Measurements from ENCODE around the gene CGN. TPM values are rescaled to one million over a fixed set of nuclear protein-coding genes. Genes with fewer than 3 reads are reported as not detected.

CGN gene
- total RNA-seq, 1 donor from 2014 or later, result 6.0 TPM

GRCh38 chr1:151526735-151527525 is 15.7 kb downstream of the CGN start:
- no peak for DNase-seq

- DNase-seq, result no peak
Measured at GRCh38 chr1:151529211-151529702, 18.1 kb downstream of the CGN start.

- no peak for DNase-seq
Measured at GRCh38 chr1:151529781-151530180, 18.6 kb downstream of the CGN start.

DNA sequence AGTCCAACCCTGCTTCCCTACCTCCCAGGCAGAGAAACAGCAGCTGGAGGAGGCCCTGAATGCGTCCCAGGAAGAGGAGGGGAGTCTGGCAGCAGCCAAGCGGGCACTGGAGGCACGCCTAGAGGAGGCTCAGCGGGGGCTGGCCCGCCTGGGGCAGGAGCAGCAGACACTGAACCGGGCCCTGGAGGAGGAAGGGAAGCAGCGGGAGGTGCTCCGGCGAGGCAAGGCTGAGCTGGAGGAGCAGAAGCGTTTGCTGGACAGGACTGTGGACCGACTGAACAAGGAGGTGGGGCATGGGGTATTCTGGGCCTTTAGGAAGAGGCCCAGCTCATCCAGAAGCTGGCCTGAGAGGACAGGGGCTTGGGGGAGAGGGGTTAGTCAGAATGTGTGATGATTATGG is 19.3 kb downstream of the CGN start:
- DNase-seq, result no peak

- no peak for DNase-seq
Measured at GRCh38 chr1:151533870-151534269, 22.7 kb downstream of the CGN start.

DNA sequence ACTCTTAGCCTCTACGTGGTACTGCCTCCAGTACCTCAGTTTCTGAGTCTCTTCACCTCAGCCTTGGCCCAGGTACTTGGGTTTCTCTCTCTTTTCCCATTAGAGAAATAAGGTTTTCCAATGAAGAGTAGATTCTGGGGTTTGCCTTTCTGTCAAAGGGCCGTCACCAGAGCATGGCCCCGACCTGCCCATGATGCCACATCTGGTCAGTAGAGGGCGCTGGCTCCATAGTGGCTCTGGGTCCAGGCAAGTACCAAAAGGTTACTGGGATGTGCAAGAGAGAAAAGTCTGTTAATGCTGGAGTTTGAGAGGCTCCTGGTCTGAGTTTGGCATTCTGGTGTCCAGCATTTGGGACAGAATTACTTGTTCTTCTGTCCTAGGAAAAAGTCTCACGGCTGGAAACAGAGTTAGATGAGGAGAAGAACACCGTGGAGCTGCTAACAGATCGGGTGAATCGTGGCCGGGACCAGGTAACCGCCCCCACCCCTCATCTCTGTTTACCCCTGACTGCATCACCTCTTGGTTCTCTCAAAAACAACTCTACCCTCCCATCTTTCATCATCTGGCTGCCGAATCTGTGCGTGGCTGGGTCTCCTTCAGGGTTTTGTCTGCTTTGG is 23.6 kb downstream of the CGN start:
- no peak for DNase-seq

- no peak for DNase-seq
Measured at GRCh38 chr1:151535326-151536271, 24.4 kb downstream of the CGN start.

- DNase-seq, result no peak
Measured at GRCh38 chr1:151536499-151536898, 25.3 kb downstream of the CGN start.

DNA sequence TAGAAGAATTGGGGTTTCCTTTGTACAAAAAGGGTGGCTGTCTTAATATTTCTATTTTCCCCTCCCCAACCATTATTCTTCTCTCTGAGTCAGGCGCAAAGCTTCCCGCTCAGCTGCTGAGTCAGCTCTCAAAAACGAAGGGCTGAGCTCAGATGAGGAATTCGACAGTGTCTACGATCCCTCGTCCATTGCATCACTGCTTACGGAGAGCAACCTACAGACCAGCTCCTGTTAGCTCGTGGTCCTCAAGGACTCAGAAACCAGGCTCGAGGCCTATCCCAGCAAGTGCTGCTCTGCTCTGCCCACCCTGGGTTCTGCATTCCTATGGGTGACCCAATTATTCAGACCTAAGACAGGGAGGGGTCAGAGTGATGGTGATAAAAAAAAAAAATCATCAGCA is 25.9 kb downstream of the CGN start:
- no peak for DNase-seq

DNA sequence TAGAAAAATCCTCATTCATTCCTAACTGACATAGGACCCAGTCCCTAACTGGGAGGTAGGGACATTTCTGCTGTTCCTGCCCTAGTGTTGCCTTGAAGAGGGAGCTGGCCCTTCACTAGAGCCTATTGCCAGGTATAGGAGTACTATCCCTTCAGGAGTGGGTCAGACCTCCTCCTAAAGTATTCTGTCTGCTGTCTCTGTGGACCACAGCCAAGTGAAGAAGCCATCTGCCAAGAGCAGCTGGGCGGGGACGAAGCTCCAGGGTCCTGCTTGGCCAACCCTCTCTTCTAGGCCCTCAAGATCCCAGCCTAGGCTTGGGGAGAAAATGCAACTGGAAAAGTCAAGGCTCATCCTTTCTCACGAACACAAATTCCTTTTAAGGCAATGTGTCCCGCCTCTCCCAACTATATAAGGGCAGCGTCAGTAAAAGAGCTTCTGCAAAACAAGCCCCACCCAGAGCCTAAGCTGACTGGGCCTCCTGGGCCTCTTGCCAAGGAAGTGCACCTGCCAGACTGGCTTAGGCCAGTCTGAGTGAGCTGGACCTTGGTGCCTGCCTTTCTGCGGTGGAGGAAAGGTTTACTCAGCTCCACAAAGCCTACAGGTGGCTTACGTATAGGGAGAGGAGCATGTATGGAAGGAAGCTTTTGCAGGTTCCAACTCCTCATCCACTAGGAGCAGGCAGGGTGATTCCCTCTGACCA is 28.3 kb downstream of the CGN start:
- peak; percentile 51 for DNase-seq

GRCh38 chr1:151540021-151540981 is 29.1 kb downstream of the CGN start, which contains the start of gene TUFT1:
Gene TUFT1 (plus strand): TSS chr1:151540309. CDS start chr1:151540367, 58 bp downstream.
- DNase-seq, result peak; percentile 52

DNA sequence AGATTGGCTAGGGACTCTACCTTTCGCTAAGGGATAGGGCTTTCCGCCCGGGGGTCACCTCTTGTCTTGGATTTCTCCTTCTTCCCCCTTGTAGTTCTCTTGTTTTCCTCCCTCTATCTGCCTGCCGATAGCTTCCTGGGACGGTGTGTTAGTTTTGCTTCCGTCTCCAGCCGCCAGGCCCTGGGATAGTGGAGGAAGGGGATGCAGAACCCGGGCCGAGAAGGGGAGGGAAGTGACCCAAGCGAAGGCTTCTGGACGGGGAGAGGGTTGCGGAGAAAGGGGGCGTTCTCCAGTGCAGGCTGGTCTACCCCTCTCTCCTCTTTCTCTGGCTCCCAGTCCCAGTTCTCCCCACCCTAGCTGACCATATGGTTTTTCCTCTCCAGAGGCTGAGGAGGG is 29.8 kb downstream of the CGN start:
- no peak for DNase-seq

DNA sequence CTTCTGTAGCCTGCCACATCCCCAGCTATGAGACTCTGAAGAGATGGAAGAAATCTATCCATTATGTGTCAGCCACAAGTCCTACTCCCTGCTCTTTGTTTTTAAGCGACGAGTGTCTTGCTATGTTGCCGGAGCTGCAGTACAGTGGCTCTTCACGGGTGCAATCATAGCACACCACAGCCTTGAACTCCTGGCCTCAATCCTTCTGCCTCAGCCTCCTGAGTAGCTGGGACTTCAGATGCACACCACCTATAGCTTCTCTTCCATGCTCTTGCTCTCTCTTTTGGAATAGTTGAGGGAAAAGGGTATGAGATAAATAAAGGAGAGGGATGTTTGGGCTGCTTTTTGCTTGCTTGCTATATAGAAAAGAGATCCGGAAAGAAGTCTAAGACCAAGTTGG is 30.6 kb downstream of the CGN start:
- no peak for DNase-seq

DNA sequence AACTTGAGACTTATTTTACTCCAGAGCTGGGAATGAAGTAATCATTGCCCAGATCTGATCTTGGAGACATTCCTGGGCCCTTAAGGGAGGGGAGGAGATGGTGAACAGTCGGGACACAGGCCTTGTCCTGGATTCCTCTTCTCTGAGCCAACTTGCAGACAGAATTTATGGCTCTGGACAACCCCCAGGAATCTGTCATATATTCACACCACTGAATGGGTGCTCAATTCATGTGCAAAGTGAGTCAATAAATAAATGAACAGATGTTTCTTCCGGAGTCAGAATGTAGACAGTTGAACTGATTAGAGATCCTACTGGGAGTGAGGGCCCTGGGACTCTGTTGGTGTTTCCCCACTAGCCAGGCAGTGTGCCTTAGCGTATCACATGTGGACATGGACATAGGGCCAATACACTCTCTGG is 31.5 kb downstream of the CGN start:
- DNase-seq, result peak; percentile 52

DNA sequence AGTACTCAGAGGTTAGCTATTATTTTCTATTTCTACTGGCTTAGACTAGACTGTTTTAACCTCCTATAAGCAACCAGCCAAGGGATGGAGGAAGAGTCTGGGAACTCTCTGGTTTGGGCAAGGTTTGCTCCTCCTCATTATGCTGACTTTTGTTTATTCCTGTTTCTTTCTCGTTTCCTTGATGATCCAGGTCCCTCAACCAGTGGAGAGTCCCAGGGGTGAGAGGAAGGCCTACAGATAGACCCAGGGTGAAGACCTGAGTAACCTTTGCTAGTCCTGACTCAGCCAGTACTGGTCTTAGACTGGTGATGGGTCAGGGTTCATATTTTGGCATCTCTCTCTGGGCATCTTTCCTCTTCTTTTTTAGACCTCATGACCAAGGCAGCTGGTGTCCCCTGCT is 34.4 kb downstream of the CGN start:
- no peak for DNase-seq

- no peak for DNase-seq
Measured at GRCh38 chr1:151546011-151546925, 35.1 kb downstream of the CGN start.

GRCh38 chr1:151547119-151547899 is 36.1 kb downstream of the CGN start:
- DNase-seq, result peak; percentile 14

DNA sequence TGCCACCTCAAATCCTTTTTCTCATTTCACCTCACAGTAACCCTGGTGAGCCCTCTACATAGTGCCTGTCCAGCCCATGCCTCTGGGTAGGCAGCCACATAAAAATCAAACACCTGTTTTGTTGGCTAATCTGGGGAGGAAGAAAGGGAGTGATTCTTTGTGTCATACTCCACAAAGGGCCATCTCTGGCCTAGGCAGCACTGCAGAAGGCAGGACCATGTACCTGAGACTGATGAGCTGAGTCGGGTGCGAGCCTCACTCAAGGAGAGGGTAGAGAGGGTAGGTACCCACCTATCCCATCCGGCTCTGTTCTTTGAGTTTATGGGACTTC is 36.7 kb downstream of the CGN start:
- no peak for DNase-seq

DNA sequence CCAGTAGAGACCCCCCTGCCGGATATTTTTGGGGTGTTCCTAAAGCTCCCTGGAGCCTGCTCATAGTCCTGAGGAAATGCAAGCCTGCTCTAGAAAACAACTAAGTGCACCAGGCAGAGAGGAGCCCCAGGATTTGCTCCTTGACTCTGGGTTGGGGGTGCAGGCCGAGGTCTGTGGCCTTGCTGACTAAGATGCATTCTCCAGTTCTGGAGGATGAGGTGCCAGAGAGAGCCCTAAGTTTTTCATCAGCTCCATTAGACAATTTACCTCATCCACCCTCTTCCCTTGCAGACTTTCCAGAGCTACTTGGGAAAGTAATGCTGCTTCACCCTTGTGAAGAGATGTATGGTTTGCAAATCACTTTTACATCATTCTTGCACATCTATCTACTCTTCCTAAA is 38.0 kb downstream of the CGN start:
- DNase-seq, result no peak
